GM19452 (cell line): ENCODE data around the gene PRDX2.

ENCODE experiments used
- ATAC-seq: cut with Tn5 transposase; IDR thresholded peaks from one replicate; pipeline ENCODE4 v1.9.1; 2021; ENCODE audit not compliant: unreplicated experiment

The PRDX2 gene

DNA sequence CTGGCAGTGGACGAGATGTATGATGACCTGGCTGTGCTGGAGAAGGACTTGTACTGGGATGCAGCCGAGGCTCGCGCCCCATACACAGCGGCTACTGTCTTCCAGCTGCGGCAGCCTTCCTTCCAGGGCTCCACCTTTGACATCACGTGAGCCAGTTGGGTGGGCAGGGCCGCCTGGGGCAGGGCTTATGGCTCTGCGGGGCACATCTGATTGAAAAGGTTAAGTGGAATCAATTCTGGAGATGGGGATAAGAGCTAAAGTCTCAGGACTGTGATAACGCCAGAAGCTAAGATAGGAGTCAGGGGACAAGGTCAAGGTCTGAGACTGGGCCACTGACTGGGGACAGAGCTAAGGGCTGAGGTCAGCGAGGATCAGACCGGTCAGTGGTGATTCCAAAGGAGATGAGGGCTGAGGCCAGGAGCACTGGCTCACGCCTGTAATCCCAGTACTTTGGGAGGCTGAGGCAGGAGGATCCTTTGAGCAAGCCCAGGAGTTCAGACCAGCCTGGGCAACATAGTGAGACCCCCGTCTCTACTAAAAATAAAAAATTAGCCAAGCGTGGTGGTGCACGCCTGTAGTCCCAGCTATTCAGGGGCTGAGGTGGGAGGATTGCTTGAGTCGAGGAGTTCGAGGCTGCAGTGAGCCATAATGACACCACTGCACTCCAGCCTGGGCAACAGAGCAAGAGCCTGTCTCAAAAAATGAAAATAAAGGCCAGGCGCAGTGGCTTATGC is 45.3 kb downstream of the PRDX2 start:
- no peak for ATAC-seq

DNA sequence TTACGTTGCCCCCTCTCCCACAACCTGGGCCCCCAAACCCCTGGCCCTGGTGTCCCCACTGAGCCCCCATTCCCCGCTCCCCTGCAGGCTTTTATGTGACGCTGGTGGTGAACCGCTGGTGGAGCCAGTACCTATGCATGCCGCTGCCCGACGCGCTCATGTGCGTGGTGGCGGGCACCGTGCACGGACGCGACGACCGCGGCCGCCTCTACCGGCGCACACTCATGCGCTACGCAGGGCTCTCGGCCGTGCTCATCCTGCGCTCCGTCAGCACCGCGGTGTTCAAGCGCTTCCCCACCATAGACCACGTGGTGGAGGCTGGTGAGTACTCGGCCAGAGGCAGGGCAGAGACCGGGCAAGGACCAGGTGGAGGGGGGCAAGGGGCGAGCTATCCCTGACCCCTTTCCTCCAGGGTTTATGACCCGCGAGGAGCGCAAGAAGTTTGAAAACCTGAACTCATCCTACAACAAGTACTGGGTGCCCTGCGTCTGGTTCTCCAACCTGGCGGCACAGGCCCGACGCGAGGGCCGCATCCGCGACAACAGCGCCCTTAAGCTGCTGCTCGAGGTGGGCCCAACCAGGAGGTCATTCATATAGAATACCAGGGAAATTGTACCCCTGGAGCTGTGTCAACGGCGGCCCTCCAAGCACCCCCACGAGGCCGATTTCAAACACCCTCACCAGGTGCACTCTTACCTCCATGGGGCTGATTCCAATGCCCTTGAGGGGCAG is 47.0 kb downstream of the PRDX2 start:
- no peak for ATAC-seq

DNA sequence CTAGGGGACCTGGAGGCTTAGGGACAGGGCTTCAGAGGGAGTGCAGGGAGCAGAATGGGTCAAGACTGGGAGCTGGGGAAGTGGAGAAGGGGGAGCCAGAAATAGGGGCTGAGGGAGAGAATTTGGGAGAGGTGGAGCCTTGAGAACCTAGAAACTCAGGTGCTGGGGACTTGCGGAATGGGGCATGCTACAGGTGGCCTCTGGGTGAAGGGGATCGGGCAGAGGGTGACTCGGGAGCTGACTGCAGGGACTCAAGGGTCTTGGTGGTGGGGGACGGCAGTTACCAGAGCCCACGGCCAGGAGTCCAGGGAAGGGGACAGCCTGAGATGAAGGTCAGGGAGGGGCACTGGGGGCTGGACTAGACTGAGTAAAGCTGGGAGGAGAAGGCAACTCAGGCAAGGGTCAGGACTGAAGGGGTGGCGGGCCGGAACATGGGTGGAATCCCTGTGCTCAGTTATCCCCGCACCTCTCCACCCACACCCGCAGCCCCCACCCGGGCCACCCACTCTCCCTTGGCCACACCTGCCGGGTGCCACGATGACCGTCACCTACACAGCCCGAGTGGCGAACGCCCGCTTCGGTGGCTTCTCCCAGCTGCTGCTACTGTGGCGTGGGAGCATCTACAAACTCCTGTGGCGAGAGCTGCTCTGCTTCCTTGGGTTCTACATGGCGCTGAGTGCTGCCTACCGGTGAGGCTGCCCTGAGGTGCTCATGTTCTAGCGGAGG is 49.4 kb downstream of the PRDX2 start:
- no peak for ATAC-seq

DNA sequence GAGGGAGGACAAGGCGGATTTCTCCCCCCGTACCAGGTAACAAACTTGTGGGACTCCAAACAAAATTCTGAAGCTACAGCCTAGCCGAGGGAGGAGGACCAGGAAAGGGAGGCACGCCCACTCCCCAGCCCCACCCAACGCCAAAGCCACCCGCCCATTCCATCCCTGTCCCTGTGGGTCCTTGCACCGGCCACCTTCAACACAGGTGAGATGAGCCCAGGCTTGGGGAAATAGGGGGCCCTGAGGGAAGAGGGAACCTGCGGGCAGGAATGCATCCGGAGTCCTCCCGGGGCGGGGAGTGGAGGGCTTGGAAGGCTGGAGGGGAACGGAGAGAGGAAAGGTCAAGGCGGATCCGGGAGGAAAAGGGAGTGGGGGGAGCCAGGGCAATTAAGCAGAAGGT is 50.0 kb downstream of the PRDX2 start, which contains the start of gene BEST2:
TSS of gene BEST2 (plus strand) at position 157 of the 400 bp plus-strand sequence. CDS start 802 bp downstream, outside the sequence.
- no peak for ATAC-seq

DNA sequence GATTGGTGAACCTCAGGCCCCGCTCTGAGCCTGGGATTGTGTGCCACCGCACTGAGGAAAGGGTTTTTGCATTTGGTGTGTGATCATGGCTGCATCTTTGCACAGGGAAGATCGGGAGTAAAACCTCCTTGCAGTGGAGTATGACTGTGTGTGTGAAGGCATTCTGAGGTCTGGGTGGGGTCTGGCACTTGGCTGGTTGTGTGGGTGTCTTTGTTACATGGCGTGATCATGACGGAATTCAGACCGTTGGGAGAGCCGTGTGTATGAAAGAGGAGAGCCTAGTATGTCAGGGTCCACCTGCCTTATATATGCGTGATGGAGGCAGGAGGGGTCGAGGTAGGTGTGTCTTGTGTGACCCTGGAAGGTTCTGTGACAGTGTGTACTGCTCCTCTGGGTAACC is 50.7 kb downstream of the PRDX2 start:
- ATAC-seq, result no peak

DNA sequence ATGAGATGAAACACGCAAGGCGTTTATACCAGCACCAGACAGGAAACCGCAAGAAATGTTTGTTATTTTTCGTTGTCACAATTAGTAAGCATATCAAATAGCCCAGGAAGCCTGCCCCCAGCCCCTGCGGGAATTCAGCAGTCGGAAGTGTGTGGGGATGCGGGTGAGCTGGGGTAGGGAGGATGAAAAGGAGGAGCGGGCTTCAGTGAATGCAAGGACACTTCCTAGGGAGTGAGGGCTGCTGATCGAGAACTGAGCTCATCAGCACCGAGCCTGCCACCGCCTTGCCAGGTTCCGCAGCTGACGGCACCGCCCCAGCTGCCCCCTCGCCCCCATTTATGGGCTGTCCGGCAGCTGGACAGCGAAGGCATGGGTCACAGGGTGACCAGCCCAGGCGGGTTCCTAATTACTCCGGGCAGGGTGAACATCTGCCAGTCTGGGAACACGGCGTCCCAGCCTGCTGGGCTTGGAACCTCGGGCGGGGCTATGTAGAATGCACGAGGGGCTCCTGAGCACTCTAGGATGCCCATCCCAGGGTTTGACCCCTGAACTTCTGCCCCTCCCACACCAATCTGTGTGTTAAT is 51.6 kb downstream of the PRDX2 start:
- no peak for ATAC-seq

DNA sequence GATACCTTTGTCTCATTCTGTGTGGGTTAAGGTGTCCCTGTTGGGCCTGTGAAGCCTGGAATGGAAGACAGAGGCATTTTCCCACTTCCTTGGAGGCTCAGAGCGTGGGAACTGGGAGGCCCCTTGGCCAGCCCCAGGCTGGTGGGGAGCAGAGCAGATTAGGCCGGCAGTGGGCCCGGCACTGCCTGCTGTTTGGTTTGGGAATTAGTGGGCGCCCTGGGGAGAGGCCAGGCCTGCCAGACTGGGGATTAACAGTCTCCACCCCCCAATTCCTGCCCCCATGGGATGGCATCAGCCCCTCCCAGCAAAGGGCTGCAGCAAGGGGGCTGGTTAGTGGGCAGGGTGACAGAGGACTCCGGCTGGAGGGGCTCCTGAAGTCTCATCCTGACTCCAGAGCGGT is 53.1 kb downstream of the PRDX2 start:
- no peak for ATAC-seq
